KG1 (cell line): ENCODE data around the gene OR4C46.
"Not testable (repeated sequence)": the region's sequence is repeated elsewhere in the genome, so short reads cannot be mapped to it uniquely, and the experiment has no call there.

ENCODE experiments used
- DNase-seq: peaks from one replicate; lab custom pipeline; 2025; lab: John Stamatoyannopoulos, UW

Gene OR4C46

DNA sequence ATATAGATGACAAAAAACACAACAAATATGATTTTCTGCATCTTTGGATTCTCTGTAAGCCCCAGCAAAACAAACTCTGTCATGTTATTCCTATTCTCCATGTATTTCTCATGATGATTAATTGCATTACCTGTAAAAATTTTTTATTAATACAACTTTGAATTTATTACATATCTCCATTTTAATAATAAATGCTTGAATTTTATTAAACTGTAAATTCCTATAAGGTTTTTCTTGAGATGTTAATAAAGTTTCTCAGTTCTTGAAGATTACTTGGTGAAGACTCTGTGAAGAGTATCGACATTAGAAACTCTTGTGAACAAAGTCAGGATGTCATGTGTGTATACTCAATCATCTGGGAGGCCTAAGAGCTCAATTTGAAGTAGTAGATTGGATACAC, at the start of gene OR4C46:
Gene OR4C46 (minus strand): TSS at position 101 of the 400 bp plus-strand sequence. CDS start 0 bp downstream, at position 101.
- no peak for DNase-seq

DNA sequence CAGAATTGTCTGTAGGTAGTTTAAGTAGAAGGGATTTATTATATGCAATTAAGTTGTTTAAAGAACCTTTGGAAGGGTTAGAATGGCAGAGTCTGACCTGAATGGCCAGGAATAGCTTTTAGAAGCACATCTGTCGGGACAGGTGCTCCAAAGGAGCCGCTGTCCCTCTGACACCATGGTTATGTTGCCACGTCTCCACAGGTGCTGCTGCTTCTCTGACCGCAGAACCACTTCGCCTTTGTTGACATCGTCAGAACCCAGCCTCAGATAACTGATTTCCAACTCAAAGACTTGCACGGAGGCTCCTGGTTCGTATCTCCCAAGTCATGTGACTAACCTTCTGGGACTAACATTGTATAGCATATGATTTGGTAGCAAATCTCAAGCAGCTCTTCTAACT, 41.8 kb upstream of the OR4C46 start:
- not testable (repeated sequence) for DNase-seq

- DNase-seq = not testable (repeated sequence)
These were observed 42.4 kb downstream of the OR4C46 start for GRCh38 chr11:54561439-54561838.

GRCh38 chr11:54558919-54559318, 44.9 kb downstream of the OR4C46 start:
- no peak for DNase-seq

DNA sequence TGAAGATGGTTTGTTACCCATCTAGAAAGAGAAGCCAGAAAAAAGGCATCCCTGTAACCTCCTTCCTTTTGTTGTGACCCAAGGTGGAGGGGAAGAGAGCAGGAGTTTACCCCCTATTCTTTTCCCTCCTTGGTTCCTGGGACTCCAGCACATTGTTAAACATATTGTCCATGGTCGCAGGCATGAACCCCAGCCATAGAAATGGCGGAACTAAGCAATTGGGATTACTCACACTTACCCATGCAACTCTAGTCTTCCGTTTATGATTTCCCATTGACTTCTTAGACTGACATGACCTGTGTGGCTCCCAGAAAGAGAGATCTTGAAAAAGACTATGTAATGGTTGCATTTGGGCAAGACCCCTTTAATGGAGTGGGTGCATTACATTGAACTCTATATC, 45.4 kb downstream of the OR4C46 start:
- DNase-seq = no peak
